Measurements from ENCODE around the gene ESRRG. TPM values are rescaled to one million over a fixed set of nuclear protein-coding genes. Genes with fewer than 3 reads are reported as not detected.

Gene ESRRG
- total and polyA plus RNA-seq, 7 donors: under 0.01 to 0.71 (median 0.33) TPM

DNA sequence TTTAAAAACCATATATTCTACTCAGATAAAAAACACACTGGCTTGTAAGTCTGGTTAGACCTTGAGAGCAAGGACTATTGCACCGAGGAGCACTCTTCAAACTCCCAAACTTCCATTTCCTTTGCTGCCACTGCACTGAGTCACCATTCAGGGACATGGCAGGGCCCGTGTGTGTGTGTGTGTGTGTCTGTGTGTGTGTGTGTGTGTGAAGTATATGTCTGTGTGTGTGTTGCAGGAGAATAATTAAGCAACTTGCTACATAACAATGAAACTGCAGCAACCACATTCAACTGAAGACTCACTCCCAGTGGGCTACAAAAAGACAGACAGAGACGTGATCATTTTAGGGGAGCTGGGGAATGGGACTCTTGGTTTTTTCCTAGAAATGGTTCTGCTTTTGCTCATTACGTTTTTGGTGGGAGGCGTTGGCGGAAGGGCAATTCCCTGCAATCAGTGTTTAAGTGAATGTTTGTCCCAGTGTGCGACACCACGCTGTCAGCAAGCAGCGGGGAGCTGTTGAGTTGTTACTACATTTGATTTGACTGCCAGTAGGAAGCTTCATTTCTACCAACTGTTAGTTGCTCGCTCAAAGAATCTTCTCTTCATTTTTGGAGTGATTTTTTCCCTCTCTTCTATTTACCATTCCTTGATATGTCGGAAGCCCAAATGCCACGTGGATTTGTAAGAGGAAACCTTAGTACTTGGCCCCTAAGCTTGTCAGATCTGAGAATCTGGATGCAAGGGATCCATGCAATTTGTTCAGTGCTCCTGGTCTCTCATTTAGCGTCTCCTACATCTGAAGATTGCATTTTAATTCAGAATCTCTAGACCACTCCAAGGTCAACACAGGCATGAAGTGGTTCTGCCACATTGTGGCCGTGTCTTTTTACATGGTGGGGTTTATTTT is 36.1 kb downstream of the ESRRG start:
- no peaks in the 10 kb centered on the region for H3K27me3 ChIP-seq
- WGBS, 2 donors: 72 to 85% methylated on average over 14 of the region's 14 CpGs

DNA sequence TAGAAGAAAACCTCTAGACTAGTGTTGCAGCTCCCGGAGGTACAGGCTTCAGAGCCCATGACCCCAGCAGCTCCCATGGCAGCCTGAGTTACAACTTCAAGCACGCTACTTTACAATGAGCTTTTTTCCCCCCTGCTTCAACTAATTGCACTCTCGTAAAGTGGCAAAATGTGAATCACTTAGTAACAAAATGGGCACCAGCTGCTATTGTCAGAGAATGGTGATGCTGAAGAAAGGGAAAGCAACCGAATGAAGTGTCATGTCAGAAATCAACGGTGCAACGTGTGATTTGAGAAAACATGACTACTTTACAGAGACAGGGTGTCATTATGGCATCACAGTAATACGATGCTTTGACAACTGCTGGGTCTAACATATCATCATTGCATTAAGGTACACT is 40.5 kb downstream of the ESRRG start:
- H3K27ac ChIP-seq: no peak overlapping the region
- no peaks in the 10 kb centered on the region for H3K4me1 ChIP-seq
- 87 to 91% methylated on average over 7 of the region's 7 CpGs for WGBS, 2 donors
- no peaks in the 10 kb centered on the region for H3K9me3 ChIP-seq
- no peak for TF ChIP-seq POLR2A (IDR thresholded peaks at IDR 0.05)
- TF ChIP-seq, protein P1, sequence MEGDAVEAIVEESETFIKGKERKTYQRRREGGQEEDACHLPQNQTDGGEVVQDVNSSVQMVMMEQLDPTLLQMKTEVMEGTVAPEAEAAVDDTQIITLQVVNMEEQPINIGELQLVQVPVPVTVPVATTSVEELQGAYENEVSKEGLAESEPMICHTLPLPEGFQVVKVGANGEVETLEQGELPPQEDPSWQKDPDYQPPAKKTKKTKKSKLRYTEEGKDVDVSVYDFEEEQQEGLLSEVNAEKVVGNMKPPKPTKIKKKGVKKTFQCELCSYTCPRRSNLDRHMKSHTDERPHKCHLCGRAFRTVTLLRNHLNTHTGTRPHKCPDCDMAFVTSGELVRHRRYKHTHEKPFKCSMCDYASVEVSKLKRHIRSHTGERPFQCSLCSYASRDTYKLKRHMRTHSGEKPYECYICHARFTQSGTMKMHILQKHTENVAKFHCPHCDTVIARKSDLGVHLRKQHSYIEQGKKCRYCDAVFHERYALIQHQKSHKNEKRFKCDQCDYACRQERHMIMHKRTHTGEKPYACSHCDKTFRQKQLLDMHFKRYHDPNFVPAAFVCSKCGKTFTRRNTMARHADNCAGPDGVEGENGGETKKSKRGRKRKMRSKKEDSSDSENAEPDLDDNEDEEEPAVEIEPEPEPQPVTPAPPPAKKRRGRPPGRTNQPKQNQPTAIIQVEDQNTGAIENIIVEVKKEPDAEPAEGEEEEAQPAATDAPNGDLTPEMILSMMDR (IDR thresholded peaks at IDR 0.05): no peak
- no peak for TF ChIP-seq EP300 (IDR thresholded peaks at IDR 0.05)
- no peak for TF ChIP-seq POLR2AphosphoS5 (IDR thresholded peaks at IDR 0.05)
- no peaks in the 10 kb centered on the region for H3K36me3 ChIP-seq
- intact Hi-C loops (cut with DNase I): no loop called here
- no peaks in the 10 kb centered on the region for H3K27me3 ChIP-seq
- no peak for DNase-seq
- no peak overlapping the region for H3K4me3 ChIP-seq

More for the DNA sequence above, 36.1 kb downstream of the ESRRG start:
- DNase-seq: no peak
- H3K9me3 ChIP-seq: no peaks in the 10 kb centered on the region
- no peak overlapping the region for H3K4me3 ChIP-seq
- intact Hi-C loops (cut with DNase I): no loop called here
- no peaks in the 10 kb centered on the region for H3K4me1 ChIP-seq
- TF ChIP-seq, protein P1 (IDR thresholded peaks at IDR 0.05): no peak
- TF ChIP-seq EP300 (IDR thresholded peaks at IDR 0.05) (no peak), POLR2AphosphoS5 (IDR thresholded peaks at IDR 0.05) (no peak), POLR2A (IDR thresholded peaks at IDR 0.05) (no peak)
- H3K27ac ChIP-seq: no peak overlapping the region
- no peaks in the 10 kb centered on the region for H3K36me3 ChIP-seq

DNA sequence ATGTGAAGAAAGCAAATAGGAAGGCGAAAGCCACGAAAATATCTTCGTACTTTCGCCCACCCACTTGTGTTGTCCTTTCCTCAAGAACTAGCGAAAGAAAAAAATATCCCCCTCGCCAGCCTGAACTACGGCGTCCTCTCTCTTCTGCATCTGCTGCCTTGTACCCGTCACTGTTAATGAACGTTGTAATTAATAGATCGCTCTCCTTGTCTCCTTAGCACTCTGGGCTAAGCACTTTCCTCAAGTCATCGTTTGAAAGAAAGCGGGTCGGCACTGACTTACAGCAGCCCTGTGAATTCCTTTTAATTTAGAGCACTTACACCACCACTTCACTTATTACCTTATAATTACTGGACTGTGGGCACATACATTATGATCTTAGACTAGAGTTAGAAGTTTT is 44.1 kb downstream of the ESRRG start:
- H3K4me1 ChIP-seq: no peaks in the 10 kb centered on the region
- no peak overlapping the region for H3K4me3 ChIP-seq
- intact Hi-C loops (cut with DNase I): no loop called here
- no peak overlapping the region for H3K27ac ChIP-seq
- TF ChIP-seq POLR2A (IDR thresholded peaks at IDR 0.05): no peak
- TF ChIP-seq POLR2AphosphoS5 (IDR thresholded peaks at IDR 0.05): no peak
- TF ChIP-seq, protein P1 (IDR thresholded peaks at IDR 0.05): no peak
- TF ChIP-seq EP300 (IDR thresholded peaks at IDR 0.05): no peak
- no peaks in the 10 kb centered on the region for H3K27me3 ChIP-seq
- no peaks in the 10 kb centered on the region for H3K9me3 ChIP-seq
- no peak for DNase-seq
- 89 to 92% methylated on average over 14 of the region's 14 CpGs for WGBS, 2 donors
- H3K36me3 ChIP-seq: no peaks in the 10 kb centered on the region

GRCh38 chr1:216670118-216670883 is 52.9 kb downstream of the ESRRG start:
- Histone ChIP-seq H3K9me3 (no peaks in the 10 kb centered on the region), H3K27ac (no peak overlapping the region), H3K27me3 (no peaks in the 10 kb centered on the region), H3K4me3 (no peak overlapping the region), H3K36me3 (no peaks in the 10 kb centered on the region), H3K4me1 (no peaks in the 10 kb centered on the region)
- TF ChIP-seq POLR2A (IDR thresholded peaks at IDR 0.05): no peak
- 95% methylated on average over 6 of the region's 6 CpGs for WGBS, 2 donors
- intact Hi-C loops (cut with DNase I): no loop called here
- DNase-seq: no peak

- H3K4me1 ChIP-seq: no peaks in the 10 kb centered on the region
- DNase-seq: no peak
- no peak for TF ChIP-seq EP300 (IDR thresholded peaks at IDR 0.05)
- TF ChIP-seq POLR2A (IDR thresholded peaks at IDR 0.05): no peak
- TF ChIP-seq POLR2AphosphoS5 (IDR thresholded peaks at IDR 0.05): no peak
- TF ChIP-seq, protein P1 (IDR thresholded peaks at IDR 0.05): no peak
- 95 to 97% methylated on average over 2 of the region's 2 CpGs for WGBS, 2 donors
- no peak overlapping the region for H3K4me3 ChIP-seq
- no peaks in the 10 kb centered on the region for H3K9me3 ChIP-seq
- no peak overlapping the region for H3K27ac ChIP-seq
- H3K27me3 ChIP-seq: no peaks in the 10 kb centered on the region
- intact Hi-C loops (cut with DNase I): no loop called here
- H3K36me3 ChIP-seq: no peaks in the 10 kb centered on the region
Observed at GRCh38 chr1:216666441-216666840, 56.8 kb downstream of the ESRRG start.
